GM18909 (cell line): Measurements from ENCODE around the gene CHEK2.
"Not testable (repeated sequence)": the region's sequence is repeated elsewhere in the genome, so short reads cannot be mapped to it uniquely, and the experiment has no call there.

Experiments
- ATAC-seq: cut with Tn5 transposase; IDR thresholded peaks from one replicate; pipeline ENCODE4 v1.9.1; 2021; ENCODE audit warnings: mild to moderate bottlenecking; ENCODE audit not compliant: unreplicated experiment, poor library complexity

CHEK2 gene

DNA sequence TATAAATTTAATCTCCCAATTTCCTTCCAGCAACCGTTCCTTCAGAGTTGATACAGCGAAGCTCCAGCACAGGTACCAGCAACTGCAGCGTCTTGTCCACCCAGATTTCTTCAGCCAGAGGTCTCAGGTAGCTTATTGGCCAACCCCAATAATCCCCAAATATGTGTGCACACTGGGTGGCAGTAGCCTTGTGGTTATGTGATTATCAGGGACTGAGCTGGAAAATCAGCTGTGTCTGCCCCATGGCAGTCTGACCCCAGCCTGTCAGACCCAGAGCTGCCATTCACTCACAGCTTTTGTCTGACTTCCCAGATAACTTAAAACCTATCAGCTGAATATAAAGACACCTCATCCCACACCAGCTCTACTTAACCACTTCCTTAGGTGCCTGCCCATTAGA, 2.2 kb upstream of the CHEK2 start:
- ATAC-seq, result no peak

GRCh38 chr22:28742562-28742962, 942 bp upstream of the CHEK2 start:
- ATAC-seq, result no peak

GRCh38 chr22:28741200-28741784, 328 bp downstream of the CHEK2 start:
- no peak for ATAC-seq

DNA sequence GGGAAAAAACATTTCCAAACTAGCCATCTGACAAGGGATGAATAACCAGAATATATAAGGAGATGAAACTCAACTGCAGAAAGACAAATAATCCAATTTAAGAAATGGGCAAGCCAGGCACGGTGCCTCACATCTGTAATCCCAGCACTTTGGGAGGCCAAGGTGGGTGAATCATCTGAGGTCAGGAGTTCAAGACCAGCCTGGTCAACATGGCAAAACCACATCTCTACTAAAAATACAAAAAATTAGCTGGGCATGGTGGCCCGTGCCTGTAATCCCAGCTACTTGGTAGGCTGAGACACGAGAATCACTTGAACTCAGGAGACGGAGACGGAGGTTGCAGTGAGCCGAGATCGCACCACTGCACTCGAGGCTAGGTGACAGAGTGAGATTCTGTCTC, 2.7 kb downstream of the CHEK2 start:
- not testable (repeated sequence) for ATAC-seq

- ATAC-seq, result no peak
Observed at GRCh38 chr22:28737701-28738100, 3.9 kb downstream of the CHEK2 start.

- ATAC-seq, result no peak
Observed at GRCh38 chr22:28736301-28737155, 5.1 kb downstream of the CHEK2 start.

GRCh38 chr22:28734393-28734792, 7.2 kb downstream of the CHEK2 start:
- ATAC-seq, result no peak

DNA sequence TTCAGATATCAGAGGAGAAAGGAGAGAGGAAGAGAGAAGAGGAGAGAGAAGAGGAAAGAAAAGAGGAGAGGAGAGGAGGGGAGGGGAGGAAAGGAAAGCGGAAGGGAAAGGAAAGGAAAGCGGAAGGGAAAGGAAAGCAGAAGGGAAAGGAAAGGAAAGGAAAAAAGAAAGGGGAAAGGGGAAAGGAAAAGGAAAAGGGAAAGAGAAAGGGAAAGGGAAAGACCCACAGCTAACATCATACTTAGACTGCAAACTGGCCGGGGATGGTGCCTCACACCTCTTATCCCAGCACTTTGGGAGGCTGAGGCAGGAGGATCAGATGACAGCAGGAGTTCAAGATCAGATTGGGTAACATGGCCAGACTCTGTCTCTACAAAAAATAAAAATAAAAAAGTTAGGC, 11.4 kb downstream of the CHEK2 start:
- no peak for ATAC-seq

DNA sequence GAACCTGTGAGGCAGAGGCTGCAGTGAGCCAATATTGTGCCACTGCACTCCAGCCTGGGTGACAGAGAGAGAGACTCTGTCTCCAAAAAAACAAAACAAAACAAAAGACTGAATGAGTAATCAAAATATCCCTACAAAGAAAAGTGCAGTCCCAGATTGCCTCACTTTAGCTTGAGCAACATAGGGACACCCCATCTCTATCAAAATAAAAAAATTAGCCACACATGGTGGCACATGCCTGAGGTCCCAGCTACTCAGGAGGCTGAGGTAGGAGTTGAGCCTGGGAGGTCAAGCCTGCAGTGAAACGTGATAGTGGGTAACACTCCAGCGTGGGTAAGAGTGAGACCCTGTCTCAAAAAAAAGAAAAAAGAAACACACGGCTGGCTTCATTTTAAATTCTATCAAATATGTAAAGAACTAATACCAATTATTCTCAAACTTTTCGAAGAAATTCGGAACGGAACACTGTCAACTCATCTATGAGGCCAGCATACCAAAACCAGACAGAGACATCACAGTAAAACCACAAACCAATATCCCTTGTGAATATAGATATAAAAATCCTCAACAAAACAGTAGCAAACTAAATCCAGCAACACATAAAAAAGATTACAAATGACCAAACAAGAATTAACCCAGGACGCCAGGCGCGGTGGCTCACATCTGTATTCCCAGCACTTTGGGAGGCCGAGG, 12.9 kb downstream of the CHEK2 start:
- no peak for ATAC-seq

DNA sequence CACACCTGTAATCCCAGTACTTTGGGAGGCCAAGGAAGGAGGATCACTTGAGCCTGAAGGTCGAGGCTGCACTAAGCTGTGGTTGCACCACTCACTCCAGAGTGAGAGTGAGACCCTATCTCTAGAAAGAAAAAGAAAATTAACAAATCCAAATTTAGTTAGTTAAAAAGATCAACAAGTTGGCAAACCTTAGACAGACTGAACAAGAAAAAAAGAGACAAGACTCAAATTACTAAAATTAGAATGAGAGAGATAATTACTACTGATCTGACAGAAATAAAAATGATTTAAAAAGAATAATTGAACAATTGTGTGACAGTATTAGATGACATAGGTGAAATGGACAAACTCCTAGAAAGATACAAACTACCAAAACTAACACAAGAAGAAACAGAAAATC, 13.6 kb downstream of the CHEK2 start:
- no peak for ATAC-seq

DNA sequence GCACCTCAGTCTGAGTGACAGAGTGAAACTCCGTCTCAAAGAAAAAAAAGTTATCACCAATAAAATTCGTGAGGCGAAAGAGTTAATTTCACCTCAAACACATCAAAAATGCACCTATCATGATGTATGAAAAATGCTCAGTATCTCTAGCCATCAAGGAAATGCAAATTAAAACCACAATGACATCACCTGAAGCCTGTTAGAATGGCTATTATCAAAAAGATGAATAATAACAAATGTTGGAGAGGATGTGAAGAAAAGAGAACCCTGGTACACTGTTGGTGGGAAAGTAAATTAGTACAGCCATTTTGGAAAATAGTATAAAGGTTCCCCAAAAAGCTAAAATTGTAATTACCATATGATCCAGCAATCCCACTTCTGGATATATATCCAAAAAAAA, 23.6 kb downstream of the CHEK2 start:
- ATAC-seq, result no peak

DNA sequence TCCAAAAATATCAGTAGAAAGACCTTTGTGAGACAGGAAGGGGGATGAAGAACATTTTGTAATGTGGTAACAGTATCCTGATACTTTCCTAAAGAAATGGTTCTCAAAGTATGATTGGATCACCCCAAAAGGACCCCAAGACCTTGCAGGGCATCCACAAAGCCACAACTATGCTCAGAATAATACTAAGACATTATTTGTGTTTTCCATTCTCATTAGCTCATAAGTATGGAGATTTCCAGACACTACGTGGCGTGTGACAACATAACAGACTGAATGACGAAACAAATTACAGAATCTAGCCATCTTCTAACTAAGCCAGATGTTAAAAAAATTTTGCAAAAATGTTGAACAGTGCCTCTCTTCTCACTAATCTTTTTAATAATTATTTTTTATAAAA, 24.9 kb downstream of the CHEK2 start:
- ATAC-seq, result no peak

DNA sequence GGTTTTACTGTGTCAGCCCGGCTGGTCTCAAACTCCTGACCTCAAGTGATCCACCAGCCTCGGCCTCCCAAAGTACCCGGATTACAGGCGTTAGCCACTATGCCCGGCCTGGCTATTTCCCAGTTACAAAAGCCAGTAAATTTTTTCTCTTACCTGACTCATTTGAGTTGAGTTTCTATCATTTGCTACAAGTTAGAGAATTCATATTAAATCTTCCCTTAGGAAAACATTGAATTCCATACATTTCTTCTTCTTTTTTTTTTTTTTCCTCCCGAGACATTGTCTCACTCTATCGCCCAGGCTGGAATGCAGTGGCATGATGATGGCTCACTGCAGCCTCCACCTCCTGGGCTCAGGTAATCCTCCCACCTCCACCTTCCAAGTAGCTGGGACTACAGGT, 26.0 kb downstream of the CHEK2 start:
- ATAC-seq, result no peak

DNA sequence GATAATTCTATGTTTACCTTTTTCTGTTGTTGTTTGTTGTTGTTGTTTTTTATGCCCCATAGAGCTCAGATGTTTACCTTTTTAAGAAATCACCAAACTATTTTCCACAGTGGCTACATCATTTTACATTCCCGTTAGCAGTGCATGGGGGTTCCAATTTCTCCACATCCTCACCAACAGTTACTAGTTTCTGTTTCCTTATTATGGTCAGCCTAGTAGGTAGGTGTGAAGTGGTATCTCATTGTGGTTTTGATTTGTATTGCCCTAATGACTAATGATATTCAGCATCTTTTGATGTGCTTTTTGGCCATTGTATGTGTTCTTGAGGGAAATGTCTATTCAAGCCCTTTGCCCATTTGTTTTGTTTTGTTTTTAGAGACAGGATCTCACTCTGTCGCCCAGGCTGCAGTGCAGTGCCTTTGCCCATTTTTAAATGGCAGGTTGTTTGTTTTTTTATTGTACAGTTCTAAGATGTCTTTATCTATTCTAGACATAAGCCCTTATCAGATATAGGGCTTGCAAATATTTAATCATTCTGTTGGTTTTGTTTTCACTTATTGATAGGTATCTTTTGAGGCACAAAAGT, 27.5 kb downstream of the CHEK2 start:
- ATAC-seq, result no peak

- ATAC-seq, result no peak
Observed at GRCh38 chr22:28711820-28712777, 29.5 kb downstream of the CHEK2 start.

- ATAC-seq, result no peak
Observed at GRCh38 chr22:28711341-28711740, 30.3 kb downstream of the CHEK2 start.

- ATAC-seq, result no peak
Observed at GRCh38 chr22:28710576-28711191, 30.9 kb downstream of the CHEK2 start.

GRCh38 chr22:28710107-28710506, 31.5 kb downstream of the CHEK2 start:
- ATAC-seq, result no peak

GRCh38 chr22:28706845-28707244, 34.8 kb downstream of the CHEK2 start:
- no peak for ATAC-seq

DNA sequence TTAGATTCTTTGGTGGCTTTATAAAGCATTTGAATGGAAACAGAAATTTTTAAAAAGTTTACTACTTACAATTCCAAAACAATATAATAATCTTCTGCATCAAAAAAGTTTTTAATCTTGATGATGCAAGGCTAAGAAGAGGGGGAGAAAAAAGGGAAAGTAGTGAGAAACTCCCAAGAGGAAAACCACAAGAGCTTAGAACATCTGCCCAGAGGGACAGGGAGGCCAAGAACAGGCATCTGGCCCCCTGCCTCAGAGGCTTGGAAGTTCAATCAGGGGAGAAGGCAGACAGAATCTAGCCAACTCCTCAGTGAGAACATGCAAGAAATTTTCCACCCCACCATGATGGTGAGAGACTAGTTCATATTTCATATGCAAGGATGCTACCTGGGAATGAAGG, 38.2 kb downstream of the CHEK2 start:
- no peak for ATAC-seq
